ENCODE data around the gene MON2. TPM values are rescaled to one million over a fixed set of nuclear protein-coding genes. Genes with fewer than 3 reads are reported as not detected.

MON2 gene
- total and polyA plus RNA-seq, 2 of the 13 experiments (the other 11 are each of a cell fraction or from before 2014, with no cell fraction given), result 10.5 to 24.8 TPM

DNA sequence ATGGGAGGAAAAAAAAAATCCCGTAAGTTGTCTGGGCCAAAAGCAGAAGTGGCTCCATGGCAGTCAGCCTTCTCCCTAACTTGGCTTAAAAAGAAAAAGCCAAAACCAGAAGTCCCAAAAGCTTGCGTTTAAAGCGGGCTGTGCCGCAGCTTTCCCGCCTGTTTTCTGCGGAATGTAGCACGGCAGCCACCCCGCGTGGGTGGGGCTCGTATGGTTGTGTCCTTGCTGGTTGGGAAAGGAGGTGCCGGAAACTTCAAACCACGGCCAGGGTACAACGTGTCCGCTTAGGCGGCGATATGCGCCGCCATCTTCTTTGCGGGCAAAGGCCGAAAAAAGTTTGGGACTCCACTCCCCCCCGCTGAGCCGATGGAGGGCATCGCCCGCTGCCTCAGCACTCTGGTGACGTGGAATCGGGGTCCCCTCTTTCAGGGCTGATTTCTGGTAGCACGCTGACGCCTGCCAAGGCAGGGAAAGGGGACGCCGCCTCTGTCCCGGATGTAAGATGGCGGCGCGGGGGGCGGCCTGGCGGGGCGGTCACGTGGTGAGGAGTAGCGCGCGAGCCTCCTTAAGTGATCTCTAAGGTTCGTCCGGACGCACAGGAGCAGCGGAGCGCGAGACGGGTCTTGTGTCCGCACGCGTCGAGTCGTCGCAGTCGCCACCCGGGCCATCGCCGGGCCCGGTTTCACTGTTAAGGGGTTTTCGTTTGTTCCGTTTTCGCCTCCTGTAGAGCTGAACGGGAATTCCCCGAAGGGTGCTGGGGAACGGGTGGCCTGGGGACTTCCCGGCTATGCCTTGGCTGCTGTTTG lies 135.8 kb downstream of the MON2 start (continued):
- TF ChIP-seq, protein P1, sequence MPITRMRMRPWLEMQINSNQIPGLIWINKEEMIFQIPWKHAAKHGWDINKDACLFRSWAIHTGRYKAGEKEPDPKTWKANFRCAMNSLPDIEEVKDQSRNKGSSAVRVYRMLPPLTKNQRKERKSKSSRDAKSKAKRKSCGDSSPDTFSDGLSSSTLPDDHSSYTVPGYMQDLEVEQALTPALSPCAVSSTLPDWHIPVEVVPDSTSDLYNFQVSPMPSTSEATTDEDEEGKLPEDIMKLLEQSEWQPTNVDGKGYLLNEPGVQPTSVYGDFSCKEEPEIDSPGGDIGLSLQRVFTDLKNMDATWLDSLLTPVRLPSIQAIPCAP (CRISPR knock-in tag; IDR thresholded peaks at IDR 0.05; ENCODE audit: low read depth), result no peak
- TF ChIP-seq, protein P2, sequence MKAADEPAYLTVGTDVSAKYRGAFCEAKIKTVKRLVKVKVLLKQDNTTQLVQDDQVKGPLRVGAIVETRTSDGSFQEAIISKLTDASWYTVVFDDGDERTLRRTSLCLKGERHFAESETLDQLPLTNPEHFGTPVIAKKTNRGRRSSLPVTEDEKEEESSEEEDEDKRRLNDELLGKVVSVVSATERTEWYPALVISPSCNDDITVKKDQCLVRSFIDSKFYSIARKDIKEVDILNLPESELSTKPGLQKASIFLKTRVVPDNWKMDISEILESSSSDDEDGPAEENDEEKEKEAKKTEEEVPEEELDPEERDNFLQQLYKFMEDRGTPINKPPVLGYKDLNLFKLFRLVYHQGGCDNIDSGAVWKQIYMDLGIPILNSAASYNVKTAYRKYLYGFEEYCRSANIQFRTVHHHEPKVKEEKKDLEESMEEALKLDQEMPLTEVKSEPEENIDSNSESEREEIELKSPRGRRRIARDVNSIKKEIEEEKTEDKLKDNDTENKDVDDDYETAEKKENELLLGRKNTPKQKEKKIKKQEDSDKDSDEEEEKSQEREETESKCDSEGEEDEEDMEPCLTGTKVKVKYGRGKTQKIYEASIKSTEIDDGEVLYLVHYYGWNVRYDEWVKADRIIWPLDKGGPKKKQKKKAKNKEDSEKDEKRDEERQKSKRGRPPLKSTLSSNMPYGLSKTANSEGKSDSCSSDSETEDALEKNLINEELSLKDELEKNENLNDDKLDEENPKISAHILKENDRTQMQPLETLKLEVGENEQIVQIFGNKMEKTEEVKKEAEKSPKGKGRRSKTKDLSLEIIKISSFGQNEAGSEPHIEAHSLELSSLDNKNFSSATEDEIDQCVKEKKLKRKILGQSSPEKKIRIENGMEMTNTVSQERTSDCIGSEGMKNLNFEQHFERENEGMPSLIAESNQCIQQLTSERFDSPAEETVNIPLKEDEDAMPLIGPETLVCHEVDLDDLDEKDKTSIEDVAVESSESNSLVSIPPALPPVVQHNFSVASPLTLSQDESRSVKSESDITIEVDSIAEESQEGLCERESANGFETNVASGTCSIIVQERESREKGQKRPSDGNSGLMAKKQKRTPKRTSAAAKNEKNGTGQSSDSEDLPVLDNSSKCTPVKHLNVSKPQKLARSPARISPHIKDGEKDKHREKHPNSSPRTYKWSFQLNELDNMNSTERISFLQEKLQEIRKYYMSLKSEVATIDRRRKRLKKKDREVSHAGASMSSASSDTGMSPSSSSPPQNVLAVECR (CRISPR knock-in tag; IDR thresholded peaks at IDR 0.05; ENCODE audit: borderline replicate concordance), result peak; percentile 45
- TF ChIP-seq RBM22 (optimal IDR thresholded peaks at IDR 0.05; ENCODE audit: low read length) (peak; percentile 69), ZNF816 (CRISPR knock-in tag; IDR thresholded peaks at IDR 0.05; ENCODE audit: borderline replicate concordance) (no peak), ZNF451 (CRISPR knock-in tag; IDR thresholded peaks at IDR 0.05) (no peak; the same call in 1 of the 2 replicates), ZNF703 (CRISPR knock-in tag; IDR thresholded peaks at IDR 0.05; ENCODE audit: borderline replicate concordance) (peak; percentile 56), FOXA1 (IDR thresholded peaks at IDR 0.05) (no peak), FOXA1 (CRISPR knock-in tag; IDR thresholded peaks at IDR 0.05) (no peak; the same call in 1 of the 2 replicates), FOXA3 (CRISPR knock-in tag; IDR thresholded peaks at IDR 0.05) (no peak), ZFP37 (CRISPR knock-in tag; IDR thresholded peaks at IDR 0.05; ENCODE audit: borderline replicate concordance) (no peak), ZFX (CRISPR knock-in tag; IDR thresholded peaks at IDR 0.05; ENCODE audit: low read depth) (peak; percentile 79), KLF9 (CRISPR knock-in tag; IDR thresholded peaks at IDR 0.05; ENCODE audit: low read depth) (0 out of 2 replicates have a peak, but pooled peaks have one; percentile 34), ZNF354B (CRISPR knock-in tag; IDR thresholded peaks at IDR 0.05) (peak; percentile 22; the same call in 1 of the 2 replicates), FOSL2 (CRISPR knock-in tag; IDR thresholded peaks at IDR 0.05) (peak; percentile 35; the same call in 1 of the 2 replicates), ZNF143 (CRISPR knock-in tag; IDR thresholded peaks at IDR 0.05) (no peak), CENPT (CRISPR knock-in tag; IDR thresholded peaks at IDR 0.05; ENCODE audit: low read depth) (no peak), MEF2D (CRISPR knock-in tag; IDR thresholded peaks at IDR 0.05) (peak; percentile 72), FLYWCH1 (CRISPR knock-in tag; IDR thresholded peaks at IDR 0.05) (no peak)
- TF ChIP-seq, protein P3, sequence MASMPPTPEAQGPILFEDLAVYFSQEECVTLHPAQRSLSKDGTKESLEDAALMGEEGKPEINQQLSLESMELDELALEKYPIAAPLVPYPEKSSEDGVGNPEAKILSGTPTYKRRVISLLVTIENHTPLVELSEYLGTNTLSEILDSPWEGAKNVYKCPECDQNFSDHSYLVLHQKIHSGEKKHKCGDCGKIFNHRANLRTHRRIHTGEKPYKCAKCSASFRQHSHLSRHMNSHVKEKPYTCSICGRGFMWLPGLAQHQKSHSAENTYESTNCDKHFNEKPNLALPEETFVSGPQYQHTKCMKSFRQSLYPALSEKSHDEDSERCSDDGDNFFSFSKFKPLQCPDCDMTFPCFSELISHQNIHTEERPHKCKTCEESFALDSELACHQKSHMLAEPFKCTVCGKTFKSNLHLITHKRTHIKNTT (CRISPR knock-in tag; IDR thresholded peaks at IDR 0.05), result no peak
- TF ChIP-seq, protein P4, sequence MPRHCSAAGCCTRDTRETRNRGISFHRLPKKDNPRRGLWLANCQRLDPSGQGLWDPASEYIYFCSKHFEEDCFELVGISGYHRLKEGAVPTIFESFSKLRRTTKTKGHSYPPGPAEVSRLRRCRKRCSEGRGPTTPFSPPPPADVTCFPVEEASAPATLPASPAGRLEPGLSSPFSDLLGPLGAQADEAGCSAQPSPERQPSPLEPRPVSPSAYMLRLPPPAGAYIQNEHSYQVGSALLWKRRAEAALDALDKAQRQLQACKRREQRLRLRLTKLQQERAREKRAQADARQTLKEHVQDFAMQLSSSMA (CRISPR knock-in tag; IDR thresholded peaks at IDR 0.05), result peak; percentile 25; the same call in 1 of the 2 replicates
- TF ChIP-seq, protein P5, sequence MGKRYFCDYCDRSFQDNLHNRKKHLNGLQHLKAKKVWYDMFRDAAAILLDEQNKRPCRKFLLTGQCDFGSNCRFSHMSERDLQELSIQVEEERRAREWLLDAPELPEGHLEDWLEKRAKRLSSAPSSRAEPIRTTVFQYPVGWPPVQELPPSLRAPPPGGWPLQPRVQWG (CRISPR knock-in tag; IDR thresholded peaks at IDR 0.05; ENCODE audit: borderline replicate concordance, low read depth), result no peak
